NCI-H2196 (cell line): ENCODE data around the gene GNAO1.

Experiments used
- DNase-seq: peaks from one replicate; lab custom pipeline; 2025; ENCODE audit not compliant: unreplicated experiment; lab: John Stamatoyannopoulos, UW

The GNAO1 gene

GRCh38 chr16:56330476-56330875 lies 139.2 kb downstream of the GNAO1 start:
- no peak for DNase-seq

GRCh38 chr16:56331399-56331798 lies 140.1 kb downstream of the GNAO1 start:
- no peak for DNase-seq

DNA sequence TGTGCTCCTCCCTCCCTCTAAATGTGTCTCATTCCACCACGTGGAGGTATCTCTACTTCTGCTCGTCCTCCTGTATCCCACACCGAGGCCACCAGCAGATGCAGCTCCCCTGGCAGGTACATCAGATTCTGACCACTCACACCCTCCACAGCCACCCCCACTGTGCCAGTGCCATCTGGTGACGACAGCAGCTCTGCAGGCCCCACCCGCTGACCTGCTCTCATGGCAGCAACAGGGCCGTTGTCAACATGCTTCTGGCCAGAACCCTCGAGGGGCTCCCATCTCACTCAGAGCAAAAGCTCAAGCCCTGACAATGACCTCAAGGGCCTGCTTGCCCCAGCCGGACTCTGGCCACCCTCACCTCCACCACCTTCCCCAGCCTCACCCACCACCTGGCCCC lies 140.6 kb downstream of the GNAO1 start:
- no peak for DNase-seq

GRCh38 chr16:56332464-56333079 lies 141.3 kb downstream of the GNAO1 start:
- DNase-seq = peak; percentile 1

DNA sequence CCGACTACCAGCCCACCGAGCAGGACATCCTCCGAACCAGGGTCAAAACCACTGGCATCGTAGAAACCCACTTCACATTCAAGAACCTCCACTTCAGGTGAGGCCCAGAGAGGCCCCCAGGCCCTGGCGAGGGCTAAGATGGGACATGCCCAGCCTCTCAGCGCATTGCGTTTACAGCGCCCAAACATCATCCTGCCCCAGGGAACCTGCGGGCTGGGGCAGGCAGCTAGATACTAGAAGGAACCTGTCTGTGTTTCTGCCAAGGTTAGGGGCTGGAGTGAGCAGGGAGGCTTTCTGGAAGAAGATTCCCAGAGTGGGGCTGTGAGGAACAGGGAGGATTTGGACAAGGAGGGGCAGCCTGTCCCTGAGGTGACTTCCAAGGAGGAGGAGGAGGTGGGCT lies 143.5 kb downstream of the GNAO1 start:
- DNase-seq = no peak

DNA sequence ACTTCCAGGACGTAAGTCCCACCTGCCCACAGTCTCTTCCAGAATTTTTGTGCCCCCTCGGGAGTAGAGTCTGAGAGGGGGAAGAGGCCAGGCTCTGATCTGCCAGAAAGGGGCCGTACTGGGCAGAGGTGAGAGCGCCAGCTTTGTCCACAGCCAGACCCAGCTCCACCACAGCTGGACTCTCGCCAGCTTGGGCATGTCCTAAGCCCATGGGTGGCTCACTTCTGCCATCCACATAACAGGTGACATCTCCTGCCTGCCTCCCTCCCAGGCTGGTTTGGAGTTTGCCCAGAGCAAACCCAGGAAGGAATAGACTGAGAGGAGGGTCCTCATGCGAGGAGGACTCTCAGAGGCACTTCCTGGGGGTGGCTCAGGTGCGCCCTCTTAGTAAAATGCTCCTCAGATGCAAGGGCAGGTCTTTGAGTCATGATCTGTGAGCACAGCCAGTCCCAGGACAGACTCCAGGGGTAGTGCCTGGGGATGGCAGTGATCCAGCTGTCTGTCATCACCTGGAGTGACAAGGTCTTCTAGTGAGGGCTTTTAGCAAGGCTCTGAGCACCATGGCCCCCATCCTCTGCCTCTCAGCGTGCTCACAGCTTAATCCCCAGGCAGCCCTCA lies 144.9 kb downstream of the GNAO1 start:
- no peak for DNase-seq

DNA sequence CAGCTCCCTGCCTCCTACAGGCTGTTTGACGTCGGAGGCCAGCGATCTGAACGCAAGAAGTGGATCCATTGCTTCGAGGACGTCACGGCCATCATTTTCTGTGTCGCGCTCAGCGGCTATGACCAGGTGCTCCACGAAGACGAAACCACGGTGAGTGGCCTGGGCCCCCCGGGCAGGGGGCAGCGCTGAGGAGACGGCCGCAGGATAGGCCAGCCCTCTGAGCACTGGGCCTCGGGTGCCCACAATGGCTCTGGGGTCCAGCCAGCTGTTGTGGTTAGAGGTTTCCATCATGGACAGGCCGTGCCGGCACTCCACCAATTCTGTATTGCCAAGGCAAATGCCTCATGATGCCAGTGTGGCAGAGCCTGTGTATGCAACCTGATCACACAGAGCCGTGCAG lies 145.4 kb downstream of the GNAO1 start:
- no peak for DNase-seq

DNA sequence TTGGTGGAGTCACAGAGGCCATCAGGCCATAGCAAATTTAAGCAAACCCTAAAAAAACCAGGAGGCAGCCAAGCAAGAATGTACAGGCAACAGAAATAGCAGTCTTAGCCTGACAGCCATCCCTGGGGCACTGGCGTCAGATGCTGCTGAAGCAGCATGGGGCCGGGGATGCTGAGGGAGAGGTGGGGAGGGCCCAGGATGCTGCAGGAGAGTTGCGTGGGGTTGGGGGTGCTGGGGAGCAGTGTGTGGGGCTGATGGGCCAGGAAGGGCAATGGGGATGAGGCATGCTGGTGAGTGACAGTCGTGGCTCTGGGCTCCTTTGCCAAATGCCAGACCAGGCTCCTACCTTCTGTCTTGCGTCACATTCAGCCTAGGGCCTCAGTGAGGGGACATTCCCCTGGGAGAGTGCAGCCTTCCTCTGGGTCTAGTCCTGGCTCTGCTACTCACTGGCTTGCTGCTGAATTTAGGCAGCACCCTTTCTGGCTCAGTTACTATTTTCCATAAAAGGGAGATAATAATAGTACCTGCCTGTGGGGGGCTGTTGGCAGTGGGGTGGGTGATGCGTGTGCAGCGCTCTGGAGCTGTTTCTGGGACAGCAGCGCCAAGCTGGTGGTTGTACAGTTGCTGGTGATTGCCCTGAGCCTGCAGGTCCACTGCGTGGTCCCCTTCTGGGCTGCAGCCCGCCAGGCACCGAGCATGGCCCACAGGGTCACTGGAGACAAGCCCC lies 146.0 kb downstream of the GNAO1 start:
- DNase-seq = no peak

GRCh38 chr16:56337858-56338325 lies 146.6 kb downstream of the GNAO1 start:
- DNase-seq = no peak

- DNase-seq = no peak
These were observed 147.5 kb downstream of the GNAO1 start for GRCh38 chr16:56338566-56339318.

GRCh38 chr16:56339431-56340195 lies 148.3 kb downstream of the GNAO1 start:
- no peak for DNase-seq

DNA sequence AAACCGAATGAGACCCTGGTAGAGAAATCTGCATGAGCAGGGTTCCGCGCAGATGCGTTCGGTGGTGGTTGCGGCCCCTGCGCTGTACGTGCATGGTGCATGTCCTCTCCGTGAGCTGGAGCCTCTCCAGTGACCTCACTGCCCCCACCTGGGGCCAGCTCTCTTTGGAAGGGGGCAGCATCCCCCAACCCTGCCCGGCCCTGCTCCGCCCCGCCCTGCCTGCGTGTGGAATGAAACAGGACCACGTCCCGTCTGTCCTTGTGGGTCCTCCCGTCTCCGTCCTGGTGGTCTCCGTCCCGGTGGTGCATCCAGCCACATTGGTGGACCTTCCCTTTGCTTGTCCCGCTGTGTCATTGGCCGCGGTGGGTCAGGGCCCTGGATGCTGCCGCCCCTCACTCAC lies 149.1 kb downstream of the GNAO1 start:
- no peak for DNase-seq

DNA sequence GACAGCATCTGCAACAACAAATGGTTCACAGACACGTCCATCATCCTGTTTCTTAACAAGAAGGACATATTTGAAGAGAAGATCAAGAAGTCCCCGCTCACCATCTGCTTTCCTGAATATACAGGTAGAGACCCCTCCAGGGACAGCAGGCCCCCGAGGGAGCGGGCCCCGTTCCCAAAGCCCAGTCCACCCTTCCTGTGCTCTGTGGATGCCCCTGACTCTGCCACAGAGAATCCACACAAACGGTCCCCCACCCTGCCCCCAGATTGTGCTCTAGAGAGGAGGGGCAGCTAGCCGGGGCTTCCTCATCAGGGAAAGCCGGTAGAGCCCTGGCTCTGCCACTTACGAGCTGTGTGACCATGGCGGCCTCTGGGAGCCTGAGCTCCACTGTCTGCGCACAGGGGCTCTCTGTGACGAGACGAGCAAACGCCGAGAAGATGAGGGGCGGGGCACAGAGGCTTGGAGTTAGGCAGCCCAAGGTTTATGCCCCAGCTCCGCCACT lies 149.6 kb downstream of the GNAO1 start:
- no peak for DNase-seq

DNA sequence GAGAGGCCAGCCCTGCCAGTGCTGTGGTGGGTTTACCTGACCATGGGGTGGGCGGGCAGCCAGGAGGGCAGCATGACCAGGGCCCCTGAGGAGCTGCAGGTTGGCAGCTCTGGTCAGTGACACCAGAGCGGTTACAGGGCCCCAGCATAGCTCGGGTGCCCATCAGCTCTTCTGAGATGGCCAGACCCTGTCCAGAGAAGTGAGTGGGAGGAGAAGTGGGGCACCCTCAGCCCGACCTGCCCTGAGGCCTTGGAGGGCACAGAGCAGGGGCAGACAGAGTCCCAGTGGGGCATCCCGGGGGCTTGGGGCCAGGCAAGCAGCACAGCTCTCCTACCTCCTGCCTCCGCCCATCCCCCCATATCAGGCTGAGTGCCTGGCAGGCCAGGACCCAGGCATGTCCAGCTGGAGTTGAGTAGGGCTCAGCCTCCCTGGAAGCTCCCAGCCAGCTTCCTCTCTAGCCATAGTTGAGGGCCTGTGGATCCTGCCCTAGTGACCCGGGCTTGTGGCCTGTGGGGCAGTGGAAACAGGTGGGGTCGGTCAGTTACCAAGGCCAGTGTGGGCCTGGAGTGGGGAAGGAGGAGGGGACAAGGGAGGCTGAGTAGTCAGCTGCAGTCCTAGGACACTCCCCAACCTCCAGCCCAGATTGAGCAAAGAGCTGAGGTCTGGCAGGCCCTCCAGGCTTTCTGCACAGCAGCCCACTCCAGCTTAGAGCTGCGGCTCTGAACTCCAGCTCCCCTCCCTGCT lies 150.5 kb downstream of the GNAO1 start:
- DNase-seq = no peak

- no peak for DNase-seq
These were observed 152.6 kb downstream of the GNAO1 start for GRCh38 chr16:56343661-56344517.

DNA sequence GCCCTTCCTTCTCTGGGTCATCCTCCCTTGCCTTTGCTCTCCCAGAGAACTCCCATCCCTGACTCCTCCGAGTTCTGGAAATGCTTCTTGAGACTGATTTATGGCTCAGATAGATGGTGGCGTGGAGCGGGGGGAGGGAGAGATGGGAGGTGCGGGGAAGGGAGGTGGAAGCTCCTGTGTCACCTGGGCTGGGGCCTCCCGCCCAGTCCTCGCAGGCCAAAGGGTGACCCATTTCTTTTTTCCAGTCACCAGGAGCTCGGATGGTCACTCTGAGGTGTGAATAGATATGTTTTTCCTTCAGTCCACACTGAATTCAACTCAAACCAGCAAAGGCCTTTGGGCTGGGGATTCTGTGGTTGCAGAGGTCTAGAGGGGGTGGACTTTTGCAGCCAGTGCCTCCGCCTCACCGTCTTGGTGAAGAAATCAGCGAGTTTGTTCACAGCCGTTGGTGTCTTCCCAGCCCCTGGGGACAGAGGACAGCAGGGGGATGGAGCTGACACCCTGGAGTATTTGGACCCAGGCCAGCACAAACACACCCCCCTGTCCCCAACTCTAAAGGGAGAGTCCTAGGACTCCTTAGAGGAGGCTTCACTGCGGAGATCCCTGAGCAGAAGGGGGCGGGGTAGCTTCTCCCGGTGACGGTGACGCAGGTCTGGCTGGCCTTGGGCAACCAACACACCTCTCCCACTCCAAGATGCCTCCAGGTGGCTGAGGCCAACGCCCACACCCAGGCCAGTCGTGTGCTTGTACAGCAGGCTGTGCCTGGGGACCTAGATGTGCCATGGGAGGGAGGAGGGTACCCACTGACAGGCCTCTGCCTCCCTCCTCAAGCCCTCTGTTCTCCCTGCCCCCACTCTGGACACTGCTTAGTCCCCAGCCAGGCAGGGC lies 153.5 kb downstream of the GNAO1 start:
- DNase-seq = no peak

DNA sequence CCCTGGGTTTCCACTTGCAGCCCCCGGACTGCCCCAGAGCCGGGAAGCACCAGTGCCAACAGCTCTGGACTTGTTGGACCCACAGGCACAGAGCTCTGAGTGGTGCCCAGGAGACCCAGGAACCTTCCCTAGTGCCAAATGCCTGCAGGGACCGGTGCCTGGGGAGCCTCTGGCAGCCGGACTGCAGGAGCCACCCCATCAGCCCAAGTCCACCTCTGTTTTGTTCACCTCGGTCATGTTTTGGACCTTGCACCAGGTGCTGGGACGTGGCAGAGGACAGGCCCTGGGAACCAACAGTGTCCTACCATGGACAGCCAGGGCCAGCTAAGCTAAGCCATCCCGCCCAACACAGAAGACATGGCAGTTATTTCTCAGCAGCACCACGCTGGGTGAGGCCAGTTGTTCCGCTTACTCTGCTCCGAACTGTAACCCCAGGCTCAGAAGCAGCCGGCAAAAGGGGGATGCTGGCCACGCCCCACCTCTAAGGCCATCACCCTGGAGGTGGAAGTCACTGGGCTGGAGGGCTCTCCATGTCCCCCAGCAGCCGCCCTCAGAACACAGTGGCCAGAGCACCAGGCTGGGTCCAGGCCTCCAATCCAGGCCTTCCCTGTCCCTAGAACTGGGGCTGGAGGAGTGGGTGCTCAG lies 154.2 kb downstream of the GNAO1 start:
- DNase-seq = no peak
